ENCODE measurements around the gene NUTM1. TPM values are rescaled to one million over a fixed set of nuclear protein-coding genes. Genes with fewer than 3 reads are reported as not detected.
"Not testable (repeated sequence)": the region's sequence is repeated elsewhere in the genome, so short reads cannot be mapped to it uniquely, and the experiment has no call there.

NUTM1 gene
- total and polyA plus RNA-seq, 7 donors, result 0.01 TPM; not detected in 6

DNA sequence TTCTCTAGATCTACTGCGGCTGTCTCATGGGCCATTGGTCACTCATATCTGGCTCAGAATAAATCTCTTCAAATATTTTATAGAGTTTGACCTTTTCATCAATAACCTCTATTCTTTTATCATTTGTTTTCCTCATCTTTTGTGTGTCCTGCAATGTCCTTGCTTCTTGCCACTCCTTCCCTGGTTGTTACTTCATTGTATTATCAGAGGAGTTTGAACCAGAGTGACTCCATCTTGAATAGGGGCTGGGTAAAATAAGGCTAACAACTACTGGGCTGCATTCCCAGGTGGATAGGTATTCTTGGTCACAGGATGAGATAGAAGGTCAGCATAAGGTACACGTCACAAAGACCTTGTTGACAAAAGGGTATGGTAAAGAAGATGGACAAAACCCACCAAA is 33.7 kb downstream of the NUTM1 start:
- TF ChIP-seq, protein P1, sequence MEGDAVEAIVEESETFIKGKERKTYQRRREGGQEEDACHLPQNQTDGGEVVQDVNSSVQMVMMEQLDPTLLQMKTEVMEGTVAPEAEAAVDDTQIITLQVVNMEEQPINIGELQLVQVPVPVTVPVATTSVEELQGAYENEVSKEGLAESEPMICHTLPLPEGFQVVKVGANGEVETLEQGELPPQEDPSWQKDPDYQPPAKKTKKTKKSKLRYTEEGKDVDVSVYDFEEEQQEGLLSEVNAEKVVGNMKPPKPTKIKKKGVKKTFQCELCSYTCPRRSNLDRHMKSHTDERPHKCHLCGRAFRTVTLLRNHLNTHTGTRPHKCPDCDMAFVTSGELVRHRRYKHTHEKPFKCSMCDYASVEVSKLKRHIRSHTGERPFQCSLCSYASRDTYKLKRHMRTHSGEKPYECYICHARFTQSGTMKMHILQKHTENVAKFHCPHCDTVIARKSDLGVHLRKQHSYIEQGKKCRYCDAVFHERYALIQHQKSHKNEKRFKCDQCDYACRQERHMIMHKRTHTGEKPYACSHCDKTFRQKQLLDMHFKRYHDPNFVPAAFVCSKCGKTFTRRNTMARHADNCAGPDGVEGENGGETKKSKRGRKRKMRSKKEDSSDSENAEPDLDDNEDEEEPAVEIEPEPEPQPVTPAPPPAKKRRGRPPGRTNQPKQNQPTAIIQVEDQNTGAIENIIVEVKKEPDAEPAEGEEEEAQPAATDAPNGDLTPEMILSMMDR (IDR thresholded peaks at IDR 0.05), result no peak
- no peaks in the 10 kb centered on the region for H3K4me1 ChIP-seq
- DNase-seq (no peak), ATAC-seq (no peak)
- 91 to 99% (median 98%) methylated on average over 2 of the region's 2 CpGs for WGBS, 3 donors
- no peak overlapping the region for H3K4me3 ChIP-seq
- no peaks in the 10 kb centered on the region for H3K27me3 ChIP-seq (ENCODE audit: insufficient read depth in 3 of 3, low read length in 2 of 3)
- peaks cover 0 to 6% of the 10 kb centered on the region in 2 donors for H3K36me3 ChIP-seq (ENCODE audit: insufficient read depth in 1 of 2, low read depth in 1 of 2)
- intact Hi-C loops (cut with DNase I), result no loop called here
- H3K9me3 ChIP-seq, result no peaks in the 10 kb centered on the region
- no peak overlapping the region for H3K27ac ChIP-seq

DNA sequence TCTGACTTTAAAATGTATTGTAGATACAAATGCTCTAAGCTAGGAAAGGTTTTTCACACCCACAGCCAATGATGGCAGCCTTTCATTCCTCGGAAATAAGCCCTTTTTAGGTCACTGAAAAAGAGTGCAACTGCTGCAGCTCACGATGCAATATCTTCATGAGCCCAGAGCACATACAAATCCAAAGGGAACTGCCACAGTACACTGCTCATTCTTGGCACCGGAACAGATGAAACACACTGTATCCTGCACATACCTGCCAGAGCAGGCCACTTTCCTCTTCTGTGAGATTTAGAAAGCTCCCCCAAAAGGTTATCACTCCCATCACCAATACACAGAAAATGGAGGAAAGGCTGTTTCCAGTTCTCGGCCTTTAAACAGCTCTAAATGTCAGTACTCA is 37.4 kb downstream of the NUTM1 start:
- H3K4me3 ChIP-seq; H3K27me3 ChIP-seq (ENCODE audit: insufficient read depth in 3 of 3, low read length in 2 of 3); H3K4me1 ChIP-seq; H3K27ac ChIP-seq; intact Hi-C loops (cut with DNase I); DNase-seq; H3K9me3 ChIP-seq; H3K36me3 ChIP-seq (ENCODE audit: insufficient read depth in 1 of 2, low read depth in 1 of 2); ATAC-seq: not testable (repeated sequence)
- 67 to 90% (median 88%) methylated on average over 4 of the region's 4 CpGs for WGBS, 3 donors

DNA sequence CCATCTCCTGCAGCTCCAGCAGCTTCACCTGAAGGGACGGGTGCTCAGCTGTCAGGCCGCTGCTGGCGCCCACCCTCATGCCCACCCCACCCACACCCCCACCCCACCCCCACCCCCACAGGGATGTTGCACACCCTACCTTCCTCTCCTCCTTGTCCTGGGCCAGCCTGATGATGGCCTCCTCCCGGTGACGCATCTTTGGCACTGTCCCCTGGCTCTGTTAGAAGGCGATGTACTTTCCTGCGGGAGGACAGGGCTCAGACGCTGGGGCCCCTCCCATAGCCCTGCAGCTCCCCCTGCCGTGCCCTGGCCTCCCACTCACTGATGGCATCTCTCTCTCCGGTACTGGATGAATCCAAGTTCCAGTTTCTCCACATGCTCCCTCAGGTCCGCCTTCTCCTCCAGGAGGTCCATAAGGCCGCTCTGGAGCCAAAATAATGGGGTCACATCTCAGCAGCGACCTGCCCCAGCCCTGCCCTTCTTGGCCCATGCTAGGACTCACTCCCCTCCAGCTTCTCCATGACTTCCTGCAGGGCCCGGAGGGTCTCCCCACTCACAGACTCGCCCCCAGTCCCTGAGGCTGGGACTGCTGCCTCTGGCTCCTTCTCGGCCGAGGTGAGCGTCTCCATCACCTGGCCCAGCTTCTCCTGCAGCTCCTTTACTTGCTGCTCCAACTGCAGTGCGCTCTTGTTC is 38.9 kb downstream of the NUTM1 start:
- DNase-seq; H3K9me3 ChIP-seq; H3K27me3 ChIP-seq (ENCODE audit: insufficient read depth in 3 of 3, low read length in 2 of 3); H3K4me3 ChIP-seq; H3K36me3 ChIP-seq (ENCODE audit: insufficient read depth in 1 of 2, low read depth in 1 of 2); ATAC-seq; H3K27ac ChIP-seq; H3K4me1 ChIP-seq; intact Hi-C loops (cut with DNase I): not testable (repeated sequence)
- no CpG with 5 or more reads among the region's 19 CpGs for WGBS, 3 donors

DNA sequence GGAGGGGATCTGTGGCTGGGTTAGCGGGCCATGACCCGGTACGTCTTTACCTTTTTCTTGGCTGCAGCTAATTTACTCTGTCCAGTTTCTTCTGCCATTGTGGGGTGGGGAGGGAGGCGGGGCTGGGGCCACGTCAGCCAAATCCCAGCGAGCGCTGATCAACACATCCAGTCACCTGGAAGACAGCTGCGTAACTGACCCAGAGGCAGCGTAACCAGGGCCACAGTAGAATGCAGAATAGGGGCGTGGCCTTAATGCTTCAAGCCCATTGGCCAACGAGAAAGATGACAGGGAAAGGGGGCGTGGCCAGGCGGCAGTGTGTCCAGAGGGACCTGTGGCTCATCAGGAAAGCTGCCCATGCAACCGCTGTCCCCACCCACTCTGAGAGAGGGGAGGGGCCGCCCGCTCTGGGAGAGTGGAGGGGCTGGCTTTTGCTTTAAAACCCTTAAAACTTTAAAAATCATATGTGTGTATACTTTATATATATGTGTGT is 46.5 kb downstream of the NUTM1 start:
- intact Hi-C loops (cut with DNase I), result not testable (repeated sequence)
- no CpG with 5 or more reads among the region's 16 CpGs for WGBS, 3 donors

DNA sequence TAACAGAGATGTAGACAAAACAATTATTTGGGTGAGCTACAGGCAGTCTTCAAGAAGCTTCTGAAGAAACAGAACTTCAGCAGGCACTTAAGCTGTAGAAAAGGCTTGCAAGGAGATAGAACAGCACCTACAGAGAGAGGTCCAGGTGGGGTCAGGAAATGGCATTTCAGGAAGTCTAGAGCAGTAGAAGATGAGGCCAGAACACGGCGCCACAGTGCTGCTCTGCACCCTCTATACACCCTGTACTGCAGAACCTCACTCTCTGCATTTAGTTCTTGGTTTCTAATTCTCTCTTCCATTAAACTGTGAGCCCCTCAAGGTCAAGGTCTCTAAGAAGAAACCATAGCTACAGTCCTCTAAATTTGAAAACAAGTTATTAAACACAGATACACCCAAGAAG is 49.9 kb downstream of the NUTM1 start:
- ATAC-seq; intact Hi-C loops (cut with DNase I); H3K4me3 ChIP-seq; H3K27ac ChIP-seq; H3K27me3 ChIP-seq (ENCODE audit: insufficient read depth in 3 of 3, low read length in 2 of 3); H3K4me1 ChIP-seq; DNase-seq; H3K36me3 ChIP-seq (ENCODE audit: insufficient read depth in 1 of 2, low read depth in 1 of 2); H3K9me3 ChIP-seq: not testable (repeated sequence)
- 100% methylated on average over 2 of the region's 2 CpGs; no CpG with 5 or more reads in 2 of the 3 donors for WGBS, 3 donors

More for the DNA sequence above, 46.5 kb downstream of the NUTM1 start:
- not testable (repeated sequence) for ATAC-seq; H3K4me1 ChIP-seq; H3K4me3 ChIP-seq; H3K27ac ChIP-seq; DNase-seq; H3K36me3 ChIP-seq (ENCODE audit: insufficient read depth in 1 of 2, low read depth in 1 of 2); H3K9me3 ChIP-seq; H3K27me3 ChIP-seq (ENCODE audit: insufficient read depth in 3 of 3, low read length in 2 of 3)

DNA sequence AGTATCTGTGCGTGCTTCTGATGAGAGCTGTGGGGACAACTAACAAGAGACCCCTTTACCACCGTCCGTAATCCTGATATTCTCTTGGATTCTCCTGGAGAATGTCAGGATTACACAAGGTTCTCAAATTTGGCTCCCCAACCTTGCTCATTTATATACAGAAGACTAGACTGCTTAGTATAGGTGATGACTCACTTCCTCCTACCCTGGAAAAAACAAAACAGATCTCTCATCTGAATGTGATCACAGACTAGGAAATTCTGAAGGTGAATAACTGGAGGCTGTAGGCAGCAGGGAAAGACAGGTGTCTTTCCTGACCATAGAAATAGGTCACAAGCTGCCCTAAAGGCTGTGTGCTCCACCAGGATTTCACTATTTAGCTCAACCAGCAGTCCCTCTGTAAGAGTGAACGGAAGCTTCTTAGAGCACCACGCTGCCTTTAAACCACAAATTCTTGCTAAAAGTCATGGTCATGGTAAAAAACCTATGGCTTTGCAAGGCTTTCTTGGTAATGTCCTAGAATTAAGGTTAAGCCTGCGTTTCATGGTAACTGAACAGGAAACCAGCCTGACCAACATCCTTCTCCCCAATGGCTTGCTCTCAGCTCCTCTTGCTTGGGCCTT is 54.6 kb downstream of the NUTM1 start:
- H3K4me3 ChIP-seq; H3K36me3 ChIP-seq (ENCODE audit: insufficient read depth in 1 of 2, low read depth in 1 of 2); H3K9me3 ChIP-seq; DNase-seq; H3K4me1 ChIP-seq; intact Hi-C loops (cut with DNase I); H3K27me3 ChIP-seq (ENCODE audit: insufficient read depth in 3 of 3, low read length in 2 of 3): not testable (repeated sequence)
- peak in 1 of 4 donors; percentile 52 for ATAC-seq
- WGBS, 3 donors, result 84 to 94% (median 90%) methylated on average over 2 to 3 of the region's 6 CpGs
- peak overlapping the region; percentile 41 for H3K27ac ChIP-seq

DNA sequence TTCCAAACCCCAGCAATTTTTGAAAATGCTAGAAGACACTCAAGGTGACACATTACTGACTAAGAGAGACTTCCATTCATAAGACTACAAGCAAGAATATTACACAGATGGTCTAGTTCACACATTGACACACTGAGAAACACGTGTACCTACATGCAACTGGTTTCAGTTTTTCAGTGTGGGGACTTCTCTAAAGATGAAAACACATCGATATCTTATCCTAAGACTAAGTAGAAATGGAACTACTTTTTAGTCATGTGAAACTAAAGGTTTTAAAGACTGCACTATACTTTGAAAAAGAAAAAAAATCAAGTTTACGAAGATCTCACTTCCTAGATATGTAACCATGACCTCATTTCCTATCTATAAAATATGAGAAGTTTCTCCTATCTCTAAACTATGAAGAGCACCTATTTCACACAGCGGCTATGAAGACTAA is 60.1 kb downstream of the NUTM1 start:
- H3K27ac ChIP-seq; H3K4me3 ChIP-seq; DNase-seq; H3K4me1 ChIP-seq; intact Hi-C loops (cut with DNase I); H3K27me3 ChIP-seq (ENCODE audit: insufficient read depth in 3 of 3, low read length in 2 of 3); ATAC-seq; H3K9me3 ChIP-seq; H3K36me3 ChIP-seq (ENCODE audit: insufficient read depth in 1 of 2, low read depth in 1 of 2): not testable (repeated sequence)
- WGBS, 3 donors, result 98 to 100% (median 99%) methylated on average over 1 of the region's 4 CpGs

DNA sequence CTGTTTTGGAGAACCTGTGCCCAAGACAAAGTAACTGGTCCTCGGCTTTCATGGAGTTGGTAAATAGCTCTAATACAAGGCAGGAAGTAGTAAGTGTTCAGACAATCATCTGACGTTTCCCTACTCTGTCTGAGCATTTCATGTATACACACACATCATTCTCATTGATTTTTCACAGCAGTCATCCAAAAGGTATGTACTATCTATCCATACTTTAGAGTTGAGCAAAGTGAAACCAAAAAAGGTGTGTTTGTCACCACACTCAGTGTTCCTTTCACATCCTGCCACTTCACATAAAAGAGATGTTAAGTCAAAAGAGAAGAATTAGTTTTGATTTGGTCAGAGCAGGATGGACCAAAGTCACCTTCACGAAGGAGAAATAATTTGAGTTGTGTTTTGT is 60.8 kb downstream of the NUTM1 start:
- H3K36me3 ChIP-seq (ENCODE audit: insufficient read depth in 1 of 2, low read depth in 1 of 2); H3K9me3 ChIP-seq; H3K27ac ChIP-seq; H3K27me3 ChIP-seq (ENCODE audit: insufficient read depth in 3 of 3, low read length in 2 of 3); DNase-seq; H3K4me3 ChIP-seq; intact Hi-C loops (cut with DNase I); H3K4me1 ChIP-seq; ATAC-seq: not testable (repeated sequence)
- no CpG with 5 or more reads among the region's 3 CpGs for WGBS, 3 donors

Measured in psoas muscle (tissue), 8 donors.